ENCODE data around the gene CRIP2.

CRIP2 gene

DNA sequence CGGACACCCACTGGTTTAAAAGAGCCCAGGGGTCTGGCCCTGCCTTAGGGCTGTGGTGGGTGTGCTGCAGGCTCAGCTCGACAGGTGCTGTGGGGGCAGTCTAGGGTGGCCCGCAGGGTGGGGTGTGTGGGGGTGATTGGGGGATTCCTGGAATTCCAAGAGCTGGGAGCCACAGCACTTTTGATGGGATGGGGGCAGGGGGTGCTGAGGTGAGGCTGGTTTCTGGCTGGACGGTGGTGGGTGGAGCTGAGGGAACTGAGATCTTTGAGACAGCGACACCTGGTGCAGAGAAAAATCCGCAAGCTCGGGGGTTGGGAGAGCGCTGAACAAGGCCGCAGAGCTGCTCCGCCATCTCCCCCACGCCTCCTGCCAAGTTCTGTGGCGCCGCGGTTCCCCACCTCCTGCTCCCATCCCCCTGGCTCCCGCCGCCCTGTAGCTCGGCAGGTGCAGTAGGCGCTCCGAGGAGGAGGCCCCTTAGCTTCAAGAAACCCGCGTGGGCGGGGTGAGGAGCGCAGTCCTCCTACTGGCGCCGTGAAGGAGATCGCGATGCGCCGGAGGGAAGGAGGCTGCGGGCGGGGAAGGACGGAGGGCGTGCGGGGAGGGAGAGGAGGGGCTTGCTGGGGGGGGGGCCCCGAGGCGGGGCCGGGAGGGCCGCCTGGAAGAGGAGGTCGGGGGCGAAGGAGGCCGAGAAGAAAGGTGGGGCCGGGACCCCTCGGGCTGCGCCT is 15.1 kb downstream of the CRIP2 start:
- no peak for FAIRE-seq

DNA sequence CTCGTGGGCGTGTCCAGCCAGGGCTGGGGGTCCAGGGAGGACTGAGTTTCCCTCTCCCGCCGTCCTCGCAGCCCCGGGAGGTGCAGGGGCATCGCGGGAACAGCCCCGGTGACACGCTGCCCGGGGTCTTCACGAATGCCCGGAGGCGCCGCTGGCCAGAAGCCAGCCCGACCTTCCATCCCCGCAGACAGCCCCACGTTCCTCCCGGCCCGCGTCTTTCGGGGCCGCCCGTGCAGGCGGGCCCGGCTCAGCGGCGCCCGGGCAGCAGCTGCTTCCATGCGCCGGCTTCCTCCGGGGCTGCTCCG is 15.6 kb downstream of the CRIP2 start:
- FAIRE-seq: no peak

DNA sequence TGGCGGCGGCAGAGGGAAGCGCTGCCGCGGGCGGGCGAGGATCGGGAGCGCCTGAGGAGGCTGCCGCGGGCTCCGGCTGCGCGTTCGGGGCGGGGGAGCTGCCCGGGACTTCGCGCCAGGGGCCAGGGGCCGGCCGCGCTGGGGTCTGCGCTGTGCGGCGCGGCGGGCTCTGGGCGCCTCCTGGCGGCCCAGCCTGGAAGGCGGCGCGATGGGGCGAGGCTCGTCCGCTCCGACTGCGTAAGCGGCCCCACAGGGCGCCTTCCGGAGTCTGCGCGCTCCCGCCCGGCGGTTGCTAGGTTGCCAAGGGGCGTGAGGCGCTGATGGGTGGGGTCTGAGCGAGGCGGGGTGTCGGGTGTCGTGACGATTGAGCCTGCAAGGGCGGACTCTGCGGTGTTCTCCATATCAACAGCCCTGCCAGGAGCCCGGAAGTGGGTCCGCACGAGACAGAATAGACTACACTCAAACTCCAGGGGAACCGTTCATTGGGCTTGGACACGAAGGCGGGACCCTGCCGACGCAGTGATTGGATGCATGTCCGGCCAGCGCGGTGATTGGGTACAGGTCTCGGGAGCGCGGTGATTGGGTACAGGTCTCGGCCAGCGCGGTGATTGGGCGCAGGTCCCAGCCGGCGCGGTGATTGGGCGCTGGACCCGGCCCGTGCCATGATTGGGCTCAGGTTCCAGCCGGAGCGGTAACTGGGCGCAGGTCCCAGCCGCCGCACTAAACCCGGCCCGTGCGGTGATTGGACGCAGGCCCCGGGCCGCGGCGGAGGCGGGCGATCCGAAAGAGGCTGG is 16.1 kb downstream of the CRIP2 start, which contains the start of gene TEDC1:
Gene TEDC1 (plus strand): TSS at position 675 of the 794 bp plus-strand sequence. CDS start 130 bp downstream, outside the sequence.
- FAIRE-seq: peak; percentile 100

DNA sequence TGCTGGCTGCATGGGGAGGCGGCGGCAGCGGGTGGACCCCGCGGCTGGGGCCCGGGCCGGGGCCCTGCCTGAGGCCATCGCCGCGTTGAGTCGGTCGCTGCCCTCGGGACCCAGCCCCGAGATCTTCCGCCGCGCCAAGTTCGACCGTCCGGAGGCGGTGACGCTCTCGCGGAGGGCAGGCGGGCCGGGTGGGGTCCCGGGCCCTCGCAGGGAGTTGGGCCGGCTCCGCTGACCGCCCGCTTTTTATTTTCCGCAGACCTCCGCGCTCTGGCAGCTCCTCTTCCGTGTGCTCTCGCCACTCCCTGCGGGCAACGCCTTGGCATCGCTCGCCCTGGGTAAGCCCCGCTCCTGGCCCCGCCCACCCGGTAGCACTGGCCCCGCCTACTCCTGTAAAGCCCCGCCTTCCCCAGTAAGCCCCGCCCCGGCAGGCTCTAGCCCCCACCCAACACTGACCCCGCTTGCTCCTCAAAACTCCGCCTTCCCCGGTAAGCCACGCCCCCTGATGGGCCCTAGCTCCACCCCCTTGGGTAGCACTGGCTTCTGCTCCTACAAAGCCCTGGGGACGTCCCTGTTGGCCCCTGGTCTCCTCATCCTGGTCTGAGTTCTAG is 16.8 kb downstream of the CRIP2 start:
- no peak for FAIRE-seq

DNA sequence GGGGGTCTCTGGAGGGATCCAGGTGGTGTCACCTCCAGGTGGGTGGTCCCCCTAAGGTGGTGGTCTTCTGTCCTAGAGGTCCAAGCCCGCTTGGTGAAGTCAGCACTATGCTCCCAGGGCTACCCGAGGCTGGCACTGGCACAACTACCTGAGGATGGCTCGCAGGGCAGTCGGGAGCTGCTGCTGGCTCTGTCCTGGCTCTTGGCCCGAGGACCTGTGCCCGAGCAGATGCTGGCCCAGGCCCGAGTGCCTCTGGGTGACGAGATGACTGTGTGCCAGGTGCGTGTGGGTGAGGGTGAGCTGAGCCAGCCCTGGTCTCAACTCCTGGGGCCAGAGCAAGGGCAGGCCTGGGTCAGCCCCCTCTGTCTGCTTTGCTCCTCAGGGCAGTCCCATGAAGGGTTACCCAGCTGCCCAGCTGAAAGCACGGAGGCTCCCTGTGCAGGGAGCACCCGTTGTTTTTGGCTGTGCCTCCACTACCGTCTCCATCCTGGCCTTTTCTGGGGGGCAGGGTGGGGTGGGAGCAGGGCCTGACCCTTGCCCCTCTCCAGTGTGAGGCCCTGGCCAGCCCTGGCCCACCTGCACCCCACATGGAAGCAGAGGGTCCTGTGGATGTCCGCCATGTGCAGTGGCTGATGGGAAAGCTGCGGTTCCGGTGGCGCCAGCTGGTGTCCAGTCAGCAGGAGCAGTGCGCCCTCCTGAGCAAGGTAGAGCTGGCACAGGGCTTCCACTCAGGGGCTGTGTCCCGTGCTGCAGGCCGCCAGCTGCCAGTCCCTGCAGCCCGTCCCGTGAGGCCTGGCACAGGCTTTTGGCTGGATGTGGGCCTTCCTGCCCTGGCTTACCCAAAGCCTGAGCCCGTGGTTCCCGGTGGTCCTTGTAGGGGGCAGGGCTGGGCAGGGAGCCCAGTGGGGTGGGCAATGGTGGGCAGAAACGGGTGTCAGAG is 17.7 kb downstream of the CRIP2 start:
- FAIRE-seq: no peak

DNA sequence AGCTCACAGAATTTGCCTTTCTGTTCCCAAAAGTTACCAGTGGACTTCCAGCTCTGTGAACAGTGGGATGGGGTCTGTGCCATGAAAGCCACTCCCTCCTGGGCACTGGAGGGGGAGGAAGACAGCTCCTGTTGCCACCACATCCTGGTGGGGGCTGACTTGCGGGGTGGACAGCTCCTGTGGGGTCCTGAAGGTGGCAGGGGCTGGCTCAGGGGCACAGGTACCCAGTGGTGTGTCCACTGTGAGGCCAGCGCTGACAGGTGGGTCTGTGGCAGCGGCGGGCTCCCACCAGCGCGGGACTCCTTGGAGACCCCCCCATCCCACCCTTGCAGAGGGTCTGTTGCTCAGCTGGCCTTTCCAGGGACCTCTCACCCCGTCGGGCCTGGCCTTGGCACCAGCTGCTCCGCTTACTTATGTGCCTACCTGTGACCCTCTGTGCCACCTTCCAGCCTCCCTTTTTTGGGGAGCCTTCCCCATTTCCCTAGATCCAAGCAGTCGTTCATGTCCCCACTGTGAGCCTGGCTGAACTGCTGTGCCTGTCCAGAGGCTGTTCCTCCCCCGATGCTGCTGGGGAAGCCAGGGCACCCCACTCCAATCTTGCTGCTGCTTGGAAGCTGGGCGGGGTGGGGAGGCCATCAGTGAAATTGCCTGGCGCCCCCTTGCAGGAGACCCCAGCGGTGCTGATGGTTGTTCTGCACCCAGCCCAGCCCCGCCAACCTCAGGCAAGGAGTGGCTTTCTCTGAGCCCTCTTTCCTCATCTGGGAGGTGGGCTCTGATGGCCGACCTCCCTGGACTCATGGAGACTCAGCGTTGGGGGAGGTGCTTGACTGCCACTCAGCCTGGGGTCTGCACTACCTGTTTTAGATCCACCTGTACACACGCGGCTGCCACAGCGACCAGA is 18.6 kb downstream of the CRIP2 start:
- no peak for FAIRE-seq

DNA sequence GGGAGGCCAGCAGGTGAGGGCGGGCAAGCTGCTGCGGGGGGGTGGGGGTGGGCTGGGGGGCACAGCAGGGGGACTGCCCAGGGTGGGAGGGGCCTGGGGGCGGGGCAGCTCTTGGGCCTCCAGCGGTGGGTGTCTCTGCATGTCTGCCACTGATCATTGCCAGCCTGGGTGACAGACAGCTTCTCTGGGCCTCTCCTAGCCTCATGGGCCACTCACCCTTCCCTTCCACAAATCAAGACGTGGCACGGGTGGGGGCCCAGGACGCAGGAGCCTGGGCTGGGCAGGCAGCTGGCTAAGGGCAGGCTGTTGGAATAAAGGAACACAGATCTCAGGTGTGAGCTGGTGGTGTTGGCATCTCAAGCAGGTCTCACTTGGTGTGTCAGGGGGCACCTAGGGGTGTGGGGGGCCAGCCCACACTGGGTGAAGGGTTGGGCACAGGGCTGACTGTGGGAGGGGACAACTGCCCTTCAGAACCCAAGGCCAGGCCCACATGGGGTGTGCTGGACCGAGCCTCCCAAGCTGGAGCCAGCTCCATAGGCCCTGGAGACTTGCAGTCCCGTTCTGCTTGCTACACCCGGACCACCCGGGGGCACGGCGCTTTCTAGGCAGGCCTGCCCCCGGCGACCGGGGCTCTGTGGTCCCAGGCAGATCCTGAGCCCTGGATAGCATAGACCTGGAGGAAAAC is 19.4 kb downstream of the CRIP2 start:
- FAIRE-seq: no peak

DNA sequence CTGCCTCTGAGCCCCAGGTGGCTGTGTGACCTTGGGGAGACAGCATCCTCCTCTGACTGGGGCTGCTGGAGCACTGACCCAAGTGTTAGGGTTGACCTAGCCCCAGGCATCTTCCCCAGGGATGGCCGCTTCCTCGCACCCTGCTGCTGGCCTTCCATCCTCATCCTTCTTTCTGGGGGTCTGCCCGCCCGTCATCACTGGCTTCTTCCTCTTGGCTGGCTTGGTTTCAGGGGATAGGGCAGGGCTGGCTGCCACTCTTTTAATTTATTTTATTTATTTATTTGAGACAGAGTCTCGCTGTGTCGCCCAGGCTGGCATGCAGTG is 19.9 kb downstream of the CRIP2 start:
- no peak for FAIRE-seq

DNA sequence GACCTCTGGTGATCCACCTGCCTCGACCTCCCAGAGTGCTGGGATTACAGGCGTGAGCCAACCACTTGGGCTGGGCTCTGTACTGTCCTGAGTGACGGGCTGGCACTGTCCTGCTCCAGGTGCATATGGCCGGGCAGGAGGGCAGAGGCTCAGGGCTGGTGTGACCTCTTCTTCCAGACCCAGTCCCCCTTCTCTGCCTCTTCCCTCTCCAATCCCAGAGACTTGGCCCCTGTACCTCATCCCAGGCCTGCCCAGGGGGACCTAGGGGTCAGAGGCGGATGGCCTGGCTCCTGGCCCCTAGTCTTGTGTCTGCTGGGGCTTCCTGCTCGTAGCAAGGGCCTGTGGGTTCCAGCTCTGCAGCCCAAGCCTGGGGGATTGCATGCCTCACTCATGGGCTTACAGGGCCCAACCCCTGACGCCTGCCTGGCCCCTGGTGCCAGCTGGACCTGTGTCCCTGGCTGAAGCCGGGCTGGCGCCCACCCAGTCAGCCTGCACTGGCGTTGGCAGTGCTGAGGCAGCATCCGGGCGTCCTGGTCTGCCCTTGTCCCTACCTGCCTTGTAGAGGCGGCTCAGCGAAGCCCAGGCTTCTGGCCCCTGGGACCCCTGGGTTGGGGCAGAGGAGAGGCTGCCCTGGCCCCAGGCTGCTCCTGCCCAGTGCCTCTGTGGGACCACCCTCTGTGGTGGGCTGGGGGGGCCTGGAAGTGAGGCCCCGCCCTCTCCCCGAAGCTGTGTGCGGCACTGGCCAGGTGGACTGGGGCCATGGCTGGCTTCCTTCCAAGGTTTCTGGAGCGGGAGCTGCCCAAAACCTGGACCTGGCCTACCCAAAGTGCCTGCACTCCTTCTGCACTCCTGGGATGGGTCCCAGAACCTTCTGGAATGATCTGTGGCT is 20.7 kb downstream of the CRIP2 start:
- no peak for FAIRE-seq

DNA sequence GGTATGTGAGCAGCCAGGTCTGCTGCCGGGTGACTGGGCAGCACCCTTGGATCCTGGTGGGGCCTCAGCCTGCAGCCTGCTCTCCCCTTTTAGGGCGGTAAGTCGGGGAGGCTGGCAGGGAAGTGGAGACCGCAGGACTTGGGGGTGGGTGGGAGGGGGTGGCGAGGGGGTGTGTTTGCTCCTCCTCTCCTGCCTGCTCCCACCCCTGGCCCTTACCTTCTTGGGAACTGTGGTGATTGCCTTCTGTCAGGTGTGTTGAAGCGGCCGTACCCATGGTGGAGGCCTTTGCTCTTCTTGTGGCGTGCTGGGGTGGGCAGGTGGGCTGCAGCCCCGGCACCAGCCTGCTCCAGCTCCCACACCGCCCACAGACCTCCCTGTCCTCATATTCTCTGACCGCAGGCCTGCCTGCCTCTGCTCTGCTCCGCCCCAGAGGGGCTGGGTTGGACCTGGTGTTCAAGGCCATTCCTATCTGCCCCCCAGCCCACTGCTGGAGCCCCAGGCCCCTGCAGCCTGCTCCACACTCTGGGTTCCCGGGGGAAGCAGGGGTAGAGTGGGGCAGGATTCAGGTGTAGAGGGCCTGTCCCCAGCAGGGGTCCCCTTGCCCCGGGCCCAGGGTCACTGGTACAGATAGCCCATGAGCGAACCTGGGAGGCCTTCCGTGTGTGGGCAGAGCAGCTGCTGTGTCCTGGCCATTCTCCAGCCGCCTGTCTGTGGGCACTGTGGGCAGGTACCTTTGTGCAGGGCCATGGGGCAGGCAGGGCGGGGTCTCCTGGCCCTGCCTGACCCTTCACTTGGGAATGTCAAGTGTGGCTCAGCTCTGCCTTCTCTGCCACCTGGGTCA is 21.6 kb downstream of the CRIP2 start:
- FAIRE-seq: no peak

DNA sequence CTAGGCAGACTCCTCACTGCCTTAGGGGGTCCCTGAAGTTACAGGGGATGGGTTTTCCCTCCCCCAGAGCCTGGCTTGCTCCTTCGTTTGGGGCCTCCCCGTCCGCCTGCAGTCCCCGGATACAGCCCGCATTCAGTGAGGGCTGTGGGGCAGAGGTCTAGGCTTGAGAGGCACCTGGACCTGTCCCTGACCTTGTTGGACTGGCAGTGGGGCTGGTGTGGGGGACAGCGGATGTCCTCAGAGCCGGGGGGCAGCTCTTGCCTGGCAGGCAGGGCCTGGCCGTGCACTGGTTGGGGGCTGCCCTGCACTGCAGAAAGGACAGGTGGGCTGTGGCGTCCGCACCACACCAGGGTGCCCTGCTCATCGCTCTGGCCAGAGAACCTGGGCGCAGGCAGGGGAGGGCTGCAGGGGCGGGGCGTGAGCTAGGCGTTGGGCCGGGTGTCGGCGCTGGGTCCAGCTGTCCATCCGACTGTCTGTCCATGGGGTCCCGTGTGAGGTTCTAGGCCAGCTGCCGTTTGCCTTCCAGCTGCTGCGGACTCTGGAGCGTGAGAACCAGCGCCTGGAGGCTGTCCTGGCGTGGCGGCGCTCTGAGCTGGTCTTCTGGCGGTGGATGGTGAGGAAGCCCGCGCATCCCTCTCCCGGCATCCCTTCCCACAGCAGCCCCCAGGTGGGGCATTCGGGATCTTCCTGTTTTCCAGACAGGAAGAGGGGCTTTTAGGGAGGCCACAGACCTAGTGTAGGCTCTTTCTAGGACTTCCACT is 22.4 kb downstream of the CRIP2 start:
- FAIRE-seq: no peak

DNA sequence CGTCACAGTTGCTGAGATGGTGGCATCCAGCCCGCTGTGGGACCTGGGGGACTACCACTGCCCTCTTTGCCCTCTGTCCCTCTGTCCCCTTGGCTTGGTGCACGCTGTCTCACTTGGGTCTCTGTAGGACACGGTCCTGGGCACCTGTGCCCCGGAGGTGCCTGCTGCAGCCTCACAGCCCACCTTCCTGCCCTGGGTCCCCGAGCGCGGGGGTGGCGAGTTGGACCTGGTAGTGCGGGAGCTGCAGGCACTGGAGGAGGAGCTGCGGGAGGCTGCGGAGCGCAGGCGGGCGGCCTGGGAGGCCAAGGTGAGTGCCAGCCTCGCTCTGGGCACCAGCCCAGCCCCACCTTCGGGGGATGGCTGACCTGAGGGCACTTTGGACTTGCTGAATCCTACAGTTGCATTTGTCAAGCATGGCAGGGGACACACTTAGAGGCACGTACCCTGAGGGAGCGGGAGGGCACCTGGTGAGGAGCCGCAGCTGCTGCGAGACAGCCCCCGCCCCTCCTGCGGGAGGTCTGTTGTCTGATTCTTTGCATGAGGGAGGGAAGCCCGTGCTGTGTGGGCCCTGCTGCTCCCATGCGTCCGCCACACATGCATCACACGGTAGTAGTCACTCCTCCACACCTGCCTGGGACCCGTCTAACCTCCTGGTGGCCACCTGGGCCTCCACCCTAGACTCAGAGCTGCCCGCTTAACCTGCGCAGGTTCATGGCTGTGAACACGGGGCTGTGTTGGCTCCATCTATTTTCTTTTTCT is 23.2 kb downstream of the CRIP2 start:
- FAIRE-seq: no peak

DNA sequence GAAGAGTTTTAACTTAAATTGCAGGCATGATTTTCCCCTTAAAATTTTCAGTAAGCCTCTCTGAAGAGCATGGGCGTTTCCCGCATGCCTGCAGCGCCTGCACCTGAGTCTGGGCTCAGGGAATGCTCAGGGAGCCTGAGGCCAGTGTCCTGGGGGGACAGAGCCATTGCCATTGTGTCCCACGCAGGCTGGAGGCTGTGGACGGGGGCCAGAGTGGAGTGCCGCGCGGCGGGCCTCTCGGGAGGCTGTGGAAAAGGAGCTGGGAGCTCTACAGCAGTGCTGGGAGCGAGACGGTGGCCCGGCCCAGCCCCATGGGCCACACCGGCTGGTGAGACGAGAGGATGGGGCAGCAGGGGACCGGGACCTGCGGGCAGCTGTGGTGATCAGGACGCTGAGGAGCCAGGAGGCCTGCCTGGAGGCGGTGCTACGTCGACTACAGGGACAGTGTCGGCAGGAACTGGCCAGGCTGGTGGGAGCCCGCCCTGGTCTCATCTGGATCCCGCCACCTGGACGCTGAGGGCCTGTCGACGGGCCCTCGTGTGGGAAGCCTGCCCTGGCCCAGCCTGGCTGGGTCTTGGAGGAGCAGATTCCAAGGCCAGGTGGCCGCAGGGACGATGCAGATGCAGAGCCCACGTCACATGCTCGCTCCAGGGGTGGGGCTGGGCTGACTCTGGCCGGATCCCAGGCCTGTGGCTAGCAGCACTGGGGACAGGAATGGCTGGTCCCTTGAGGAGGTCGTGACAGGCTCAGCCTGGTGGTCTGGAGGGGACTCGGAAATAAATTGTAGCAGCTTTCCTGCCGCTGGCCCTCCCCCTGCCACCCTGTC is 24.0 kb downstream of the CRIP2 start:
- FAIRE-seq: no peak

DNA sequence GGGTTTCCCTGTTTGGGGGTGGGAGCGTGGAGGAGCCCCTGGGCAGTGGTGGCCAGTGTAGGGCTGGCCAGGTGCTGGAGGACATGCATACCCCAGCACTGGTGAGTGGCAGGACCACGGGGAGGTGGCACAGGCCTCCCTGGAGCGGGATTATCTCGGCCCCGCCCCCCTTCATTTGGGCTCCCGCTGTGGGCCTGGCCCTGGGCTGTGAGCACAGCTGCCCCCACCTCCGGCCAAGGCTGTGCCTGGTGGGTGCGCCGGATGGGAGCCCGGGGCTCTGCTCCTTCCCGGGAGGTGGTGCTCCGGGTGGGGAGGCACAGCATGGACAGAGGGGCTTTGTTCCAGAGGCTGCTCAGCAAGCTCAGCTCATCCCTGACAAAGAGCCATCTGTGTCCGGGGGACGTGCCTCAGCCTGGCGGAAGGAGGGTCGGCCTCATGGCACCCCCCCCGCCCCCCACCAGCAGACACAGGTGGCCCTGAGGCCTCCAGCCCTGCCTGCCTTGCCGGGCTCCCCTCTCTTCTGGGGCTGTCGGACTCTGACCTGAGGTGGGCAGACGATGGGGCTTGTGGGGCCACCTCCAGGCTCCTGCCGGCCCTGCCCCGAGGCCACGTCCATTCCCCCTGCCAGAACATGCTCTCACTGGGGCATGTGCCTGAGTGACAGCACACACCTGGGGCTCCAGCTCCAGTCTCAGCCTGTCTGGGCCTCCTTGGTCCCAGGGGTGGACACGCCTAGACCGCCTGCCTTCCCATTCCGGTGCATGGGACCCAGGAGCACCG is 24.8 kb downstream of the CRIP2 start:
- no peak for FAIRE-seq

DNA sequence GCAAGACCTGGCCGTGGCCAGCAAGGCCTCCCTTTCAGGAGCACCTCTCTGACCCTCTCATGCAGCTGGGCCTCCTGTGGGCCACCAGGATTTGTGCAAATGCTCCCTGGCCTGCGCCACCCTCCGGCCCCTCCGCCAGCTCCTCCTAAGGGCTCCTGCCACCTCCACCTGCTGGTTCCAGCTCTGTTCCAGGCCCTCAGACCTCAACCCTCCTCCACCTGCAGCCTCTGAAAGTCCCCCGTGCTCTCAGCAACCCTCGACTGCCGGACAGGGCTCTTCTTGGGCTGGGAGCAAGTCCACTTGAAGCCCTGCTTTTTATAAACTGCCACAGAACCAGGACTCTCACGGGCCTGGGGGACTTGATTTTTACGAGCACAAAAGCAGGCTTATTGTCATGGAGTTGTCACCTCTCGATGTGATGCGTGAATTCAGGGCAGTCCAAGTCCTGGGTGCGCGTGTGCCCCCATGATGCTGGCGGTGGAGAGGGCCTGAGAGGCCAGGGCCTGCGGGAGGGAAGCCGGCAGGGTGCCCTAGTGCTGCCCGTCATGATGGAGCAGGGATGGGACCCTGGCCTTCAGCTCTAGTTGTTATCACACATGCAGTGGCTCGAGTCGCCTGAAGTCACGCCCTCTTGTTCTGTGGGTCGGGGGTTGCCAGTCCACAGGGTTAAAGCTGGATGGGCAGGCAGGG is 25.6 kb downstream of the CRIP2 start:
- FAIRE-seq: no peak
